K562 (cell line): ENCODE data around the gene USP17L30.
"Not testable (repeated sequence)": the region's sequence is repeated elsewhere in the genome, so short reads cannot be mapped to it uniquely, and the experiment has no call there.

Source experiments
- CREM ChIP-seq: IDR thresholded peaks from 2 replicates; pipeline ENCODE4 v1.6.1; 2014; ENCODE audit warnings: antibody characterized with exemption, low read depth
- EP300 ChIP-seq: IDR thresholded peaks from 2 replicates; pipeline ENCODE4 v1.6.1; 2012; ENCODE audit warnings: low read length, improper control_type of control experiment
- JUND ChIP-seq, 2 experiments: IDR thresholded peaks; 2 replicates in 1 of 2; 3 replicates in 1 of 2; pipeline ENCODE4 v1.6.1; 2011; ENCODE audit warnings: borderline replicate concordance in 2 of 2, low read depth in 2 of 2, low read length in 2 of 2, improper control_type of control experiment in 1 of 2, missing biosample characterization in 1 of 2, missing genetic modification characterization in 1 of 2, missing genetic modification reagents in 1 of 2
- USF2 ChIP-seq: sonication (generic); formaldehyde crosslinking; IDR thresholded peaks from 2 replicates; pipeline ENCODE4 v1.5.0; 2020; ENCODE audit warnings: missing genetic modification reagents
- TF ChIP-seq, protein P1 (sequence below): fragments of 250-450 bp; sonication (Bioruptor Pico); IDR thresholded peaks from 2 replicates; pipeline ENCODE4 v1.8.0; 2021; ENCODE audit warnings: mild to moderate bottlenecking, moderate library complexity

- TF ChIP-seq, protein P1, sequence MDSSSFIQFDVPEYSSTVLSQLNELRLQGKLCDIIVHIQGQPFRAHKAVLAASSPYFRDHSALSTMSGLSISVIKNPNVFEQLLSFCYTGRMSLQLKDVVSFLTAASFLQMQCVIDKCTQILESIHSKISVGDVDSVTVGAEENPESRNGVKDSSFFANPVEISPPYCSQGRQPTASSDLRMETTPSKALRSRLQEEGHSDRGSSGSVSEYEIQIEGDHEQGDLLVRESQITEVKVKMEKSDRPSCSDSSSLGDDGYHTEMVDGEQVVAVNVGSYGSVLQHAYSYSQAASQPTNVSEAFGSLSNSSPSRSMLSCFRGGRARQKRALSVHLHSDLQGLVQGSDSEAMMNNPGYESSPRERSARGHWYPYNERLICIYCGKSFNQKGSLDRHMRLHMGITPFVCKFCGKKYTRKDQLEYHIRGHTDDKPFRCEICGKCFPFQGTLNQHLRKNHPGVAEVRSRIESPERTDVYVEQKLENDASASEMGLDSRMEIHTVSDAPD (CRISPR knock-in tag): not testable (repeated sequence)
- not testable (repeated sequence) for TF ChIP-seq EP300; CREM; USF2; JUND (IDR thresholded peaks at IDR 0.05; ENCODE audit: borderline replicate concordance, low read depth, low read length); JUND (tag; IDR thresholded peaks at IDR 0.05; ENCODE audit: borderline replicate concordance, low read depth, low read length)
Observed at GRCh38 chr4:9334358-9334757, 28.6 kb upstream of the USP17L30 start, which contains the start of gene USP17L26.
